ENCODE measurements around the gene PITX3.

Gene PITX3

DNA sequence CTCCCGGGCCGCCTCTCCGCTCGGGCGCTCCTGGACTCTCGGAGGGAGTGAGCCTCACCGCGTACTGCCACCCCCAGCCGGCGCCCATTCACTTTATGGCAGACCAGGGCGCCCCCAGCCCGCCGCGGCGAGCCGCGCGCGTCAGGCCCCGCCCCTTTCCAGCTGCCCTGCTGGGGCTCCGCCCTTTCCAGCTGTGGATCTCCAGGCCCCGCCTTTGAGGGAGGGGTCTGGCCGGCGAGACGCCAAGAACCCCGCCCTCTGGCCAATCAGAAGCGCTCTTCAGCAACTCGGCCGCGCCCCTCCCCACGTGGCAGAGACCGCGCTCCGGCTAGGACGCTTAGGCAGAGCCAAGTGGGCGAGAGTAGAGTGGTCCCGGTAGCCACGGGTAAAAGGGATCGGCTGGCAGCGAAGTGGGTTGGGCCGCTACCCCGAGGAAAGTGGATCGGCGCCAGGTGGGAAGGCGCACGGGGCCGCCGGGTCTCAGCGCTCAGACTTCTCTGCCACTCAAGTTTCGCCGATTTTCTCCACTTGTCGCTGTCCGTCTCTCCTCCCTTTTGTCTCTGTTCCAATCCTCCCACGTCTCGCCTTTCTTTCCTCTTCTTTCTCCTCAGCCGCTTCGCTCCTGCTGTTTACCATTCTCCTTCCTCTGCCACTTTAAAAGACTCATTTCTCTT, at the start of gene PITX3:
Gene PITX3, minus strand, starts transcription at position 69 of the 674 bp plus-strand sequence. CDS start 9,432 bp downstream, outside the sequence.
- DNase-seq, result peak in 48 of 56 donors; percentile 5 to 84 (median 42)

DNA sequence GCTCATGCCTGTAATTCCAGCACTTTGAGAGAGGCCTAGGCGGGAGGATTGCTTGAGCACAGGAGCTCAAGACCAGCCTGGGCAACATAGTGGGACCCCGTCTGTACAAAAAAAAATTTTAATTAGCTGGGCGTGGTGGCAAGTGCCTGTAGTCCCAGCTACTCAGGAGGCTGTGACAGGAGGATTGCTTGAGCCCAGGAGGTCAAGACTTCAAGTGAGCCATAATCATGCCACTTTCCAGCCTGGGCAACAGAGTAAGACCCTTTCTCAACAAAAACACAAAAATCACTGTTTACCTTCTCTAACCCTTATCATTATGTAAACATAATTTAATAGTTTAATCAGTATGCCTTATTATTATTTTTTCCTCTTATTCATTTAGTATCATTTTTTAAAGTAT, 48.5 kb upstream of the PITX3 start:
- no peak for DNase-seq

DNA sequence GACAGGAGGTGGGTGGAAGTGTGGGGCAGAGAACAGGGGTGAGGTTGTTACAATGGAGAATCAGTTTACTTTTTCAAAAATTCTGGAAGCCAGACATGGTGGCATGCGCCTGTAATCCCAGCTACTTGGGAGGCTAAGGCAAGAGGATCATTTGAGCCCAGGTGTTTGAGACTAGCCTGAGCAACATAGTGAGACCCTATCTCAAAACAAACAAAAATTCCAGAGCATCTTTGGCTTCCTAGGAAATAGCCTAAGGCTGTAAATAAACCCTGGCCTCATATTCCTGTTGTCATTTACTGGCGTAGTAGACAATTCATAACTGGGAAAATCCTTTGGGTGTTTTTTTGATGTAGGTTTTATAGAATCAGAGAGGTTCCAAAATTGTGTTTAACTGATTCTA, 48.0 kb upstream of the PITX3 start:
- DNase-seq, result no peak

DNA sequence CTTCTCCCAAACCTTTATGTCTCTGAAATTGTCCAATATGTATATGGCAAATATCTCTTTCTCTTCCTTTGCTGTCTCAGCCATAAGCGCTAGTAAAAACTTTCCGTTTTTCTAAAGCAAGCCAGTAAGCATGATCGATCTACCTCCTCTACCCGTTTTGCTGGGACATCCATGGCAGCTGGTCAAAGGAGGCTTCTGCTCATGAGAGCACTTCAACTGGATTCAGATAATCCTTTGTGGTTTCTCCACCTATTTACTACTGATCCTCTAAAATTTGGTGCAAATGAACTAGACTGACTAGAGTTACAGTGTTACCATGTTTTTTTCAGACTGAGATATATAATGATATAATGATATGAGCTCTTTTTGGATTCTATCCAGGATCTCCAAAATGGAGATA, 46.7 kb upstream of the PITX3 start:
- DNase-seq, result no peak

DNA sequence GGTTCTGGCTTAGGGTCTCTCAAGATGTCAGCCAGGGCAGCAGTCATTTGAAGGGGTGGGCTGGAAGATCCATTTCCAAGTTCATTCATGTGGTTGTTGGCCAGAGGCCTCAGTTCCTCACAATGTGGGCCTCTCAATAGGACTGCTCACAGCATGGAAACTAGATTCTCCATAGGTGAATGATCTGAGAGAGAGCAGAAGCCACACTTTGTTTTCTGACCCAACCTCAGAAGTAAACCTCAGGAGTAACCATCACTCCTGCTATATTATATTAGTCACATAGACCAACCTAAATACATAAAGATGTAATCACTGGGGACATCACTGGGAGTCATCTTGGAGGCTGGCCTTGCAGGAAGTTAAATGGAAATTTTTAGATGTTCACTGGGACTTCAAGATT, 46.2 kb upstream of the PITX3 start:
- no peak for DNase-seq

DNA sequence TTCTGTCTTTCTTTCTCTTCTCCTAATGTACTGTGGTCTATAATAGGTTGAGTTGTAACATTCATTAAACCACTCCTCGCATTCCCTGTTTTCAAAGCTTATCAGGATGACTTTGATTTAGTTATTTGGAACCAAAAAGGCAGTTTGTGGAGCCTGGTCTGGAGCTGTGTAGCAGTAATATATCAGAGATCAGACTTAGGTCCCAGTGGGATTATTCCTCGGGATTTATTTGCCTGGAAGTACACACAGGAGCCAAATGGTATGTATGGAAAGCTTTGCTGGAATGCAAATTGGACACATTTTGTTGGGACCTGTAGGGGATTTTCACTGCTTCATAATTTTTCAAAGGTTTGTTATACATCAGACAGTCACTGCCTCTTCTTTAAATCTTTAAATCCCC, 44.9 kb upstream of the PITX3 start:
- DNase-seq, result no peak

DNA sequence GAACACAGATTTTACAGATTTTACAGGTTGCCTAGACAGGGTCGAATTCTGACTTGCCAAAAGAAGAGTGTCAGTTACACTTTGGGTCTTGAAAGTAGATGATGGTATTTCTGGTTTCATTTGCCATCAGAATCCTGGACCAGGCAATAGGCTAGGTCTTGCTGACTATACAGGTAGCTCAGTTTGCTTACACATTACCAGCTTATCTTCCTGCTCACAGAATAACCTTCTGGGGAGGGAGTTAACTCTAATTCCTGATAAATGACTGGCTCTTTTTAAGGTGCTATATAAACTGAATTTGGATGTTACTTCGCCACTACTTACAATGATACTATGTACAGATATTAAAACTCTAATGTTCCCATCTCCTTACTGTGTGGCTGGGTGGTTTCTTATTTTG, 43.8 kb upstream of the PITX3 start:
- no peak for DNase-seq

DNA sequence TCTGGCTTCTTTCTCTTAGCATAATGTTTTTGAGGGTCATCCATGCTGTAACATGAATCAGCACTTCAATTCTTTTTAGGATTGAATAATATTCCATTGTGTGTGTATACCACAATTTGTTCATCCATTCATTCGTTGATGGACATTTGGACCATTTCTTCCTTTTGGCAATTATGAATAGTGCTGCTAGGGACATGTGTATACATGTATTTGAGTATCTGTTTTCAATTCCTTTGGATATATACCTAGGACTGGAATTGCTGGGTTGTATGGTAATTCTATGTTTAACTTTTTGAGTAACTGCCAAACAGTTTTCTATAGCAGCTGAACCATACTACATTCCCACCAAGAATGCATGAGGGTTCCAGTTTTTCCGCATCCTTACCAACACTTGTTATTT, 43.2 kb upstream of the PITX3 start:
- DNase-seq, result no peak

DNA sequence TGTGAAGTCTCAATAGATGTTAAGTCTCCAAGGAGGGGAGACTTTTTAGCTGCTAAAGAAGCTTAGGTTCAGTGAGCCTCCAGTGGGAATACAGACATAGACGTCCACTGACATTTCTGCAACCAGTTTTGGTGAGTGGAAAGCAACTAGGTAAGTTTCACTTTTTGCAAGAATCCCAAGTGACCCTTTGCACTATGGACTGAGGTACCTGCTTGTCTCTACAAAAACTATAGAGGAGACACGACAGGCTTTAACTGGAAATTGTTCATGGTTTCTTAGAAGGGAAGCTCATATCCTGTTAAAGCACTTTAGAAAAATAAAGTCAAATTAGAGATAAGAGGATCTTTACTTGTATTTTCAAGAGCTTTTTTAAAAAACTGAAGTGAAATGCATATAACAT, 42.6 kb upstream of the PITX3 start:
- DNase-seq, result no peak

DNA sequence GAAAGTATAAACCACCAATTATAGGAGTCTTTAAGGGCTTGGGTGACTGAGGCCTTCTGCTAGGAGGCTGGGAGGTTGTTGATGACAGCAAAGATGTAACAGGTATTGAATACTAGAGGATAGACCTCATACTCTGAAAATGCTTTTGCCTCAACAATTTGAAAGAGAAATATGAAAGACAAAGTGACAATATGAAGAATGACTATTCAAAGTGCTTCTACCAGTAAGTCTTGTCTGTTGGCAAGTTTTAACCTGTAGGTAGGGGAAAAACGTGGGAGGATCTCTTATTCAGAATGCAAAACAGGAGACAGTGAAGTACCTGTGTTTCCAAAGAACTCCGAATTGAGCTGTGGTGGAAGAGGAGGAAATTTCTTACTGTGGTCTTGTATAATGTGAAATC, 42.2 kb upstream of the PITX3 start:
- peak in 1 of 56 donors; percentile 20 for DNase-seq

DNA sequence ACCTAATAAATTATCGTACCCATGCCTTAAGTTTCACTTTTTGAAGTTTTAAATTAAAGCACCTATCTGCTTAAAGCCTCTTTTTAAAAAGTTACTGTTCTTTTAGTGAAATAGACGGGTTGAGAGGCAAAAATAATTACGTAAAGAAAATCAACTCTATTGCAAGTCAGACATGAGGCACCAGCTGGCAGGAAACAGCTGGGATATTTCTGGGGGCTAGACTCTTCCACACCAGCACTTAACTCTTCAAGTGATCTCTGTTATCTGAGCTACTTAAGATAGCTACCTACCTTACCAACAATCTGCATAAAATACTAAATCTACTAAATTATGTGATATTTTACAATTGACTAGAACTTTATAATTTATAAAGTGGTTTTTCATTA, 39.8 kb upstream of the PITX3 start:
- no peak for DNase-seq

DNA sequence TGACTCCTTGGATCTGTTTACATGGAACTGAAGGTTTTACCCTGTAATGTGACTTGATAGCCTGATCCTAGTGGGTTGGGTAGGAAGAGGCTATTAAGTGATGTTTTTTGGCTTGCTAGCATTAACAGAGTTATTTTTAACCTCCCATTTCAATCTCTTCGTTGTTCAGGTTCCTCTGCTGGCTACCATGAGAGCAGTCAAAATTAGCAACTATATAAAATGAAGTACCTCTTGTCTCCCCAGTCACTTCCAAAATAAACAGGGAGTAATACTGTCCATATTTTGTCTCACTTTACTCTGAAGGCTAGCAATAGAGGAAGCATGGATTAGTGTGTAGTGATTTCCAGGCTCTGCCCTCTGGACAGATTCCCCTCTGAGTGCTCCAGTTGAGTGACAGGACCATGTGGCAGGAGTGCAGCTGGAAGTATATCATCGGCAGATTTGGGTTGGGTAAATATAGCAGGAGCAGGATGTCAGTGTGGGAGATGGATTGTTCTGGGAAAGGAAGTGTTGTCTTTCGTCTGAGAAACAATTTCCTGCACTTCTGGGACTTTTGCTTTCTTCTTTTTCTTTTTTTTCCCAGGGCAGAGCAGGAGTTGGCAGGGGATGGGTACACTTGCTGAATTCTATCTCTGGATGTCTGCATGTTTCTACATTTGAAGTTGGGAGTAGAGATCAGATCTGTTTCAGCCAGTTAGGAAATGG, 39.2 kb upstream of the PITX3 start:
- peak in 4 of 56 donors; percentile 1 to 16 (median 6) for DNase-seq

DNA sequence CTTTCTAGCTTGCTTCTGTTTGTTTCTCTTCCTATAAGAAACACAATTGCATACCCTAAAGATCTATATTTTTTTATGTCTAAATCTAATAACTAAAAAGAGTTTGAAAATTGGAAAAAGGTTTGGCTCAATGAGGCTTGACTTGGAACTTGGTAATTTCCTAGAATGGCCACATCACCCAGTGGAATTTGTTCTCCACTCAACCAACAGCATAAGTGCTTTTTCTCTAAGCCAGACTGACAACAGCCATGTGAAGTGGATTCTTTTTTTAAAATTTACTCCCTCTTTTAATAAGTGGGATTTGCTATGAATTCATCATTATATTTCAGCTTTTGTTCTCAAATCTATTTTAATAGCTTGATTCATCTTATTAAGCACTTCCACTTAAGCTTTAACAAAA, 37.8 kb upstream of the PITX3 start:
- no peak for DNase-seq

DNA sequence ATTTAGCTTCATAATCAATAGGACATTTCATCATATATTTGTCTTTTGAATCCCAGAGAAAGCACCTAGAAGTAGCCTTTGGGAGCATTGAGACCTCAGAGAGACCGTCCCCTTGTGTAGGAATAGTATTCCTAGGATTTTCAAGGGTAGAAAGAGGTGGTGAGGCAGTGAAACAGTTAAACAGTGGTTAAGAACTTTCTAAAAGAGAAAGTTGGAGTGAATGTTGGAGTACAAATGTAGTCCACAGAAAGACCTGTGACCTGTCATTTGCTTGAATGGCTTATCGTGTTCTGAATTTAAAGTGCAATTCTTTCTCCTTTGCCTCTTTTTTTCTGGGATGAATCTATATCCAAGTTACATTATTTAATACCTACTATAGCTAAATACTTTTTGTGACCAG, 34.0 kb upstream of the PITX3 start:
- no peak for DNase-seq

DNA sequence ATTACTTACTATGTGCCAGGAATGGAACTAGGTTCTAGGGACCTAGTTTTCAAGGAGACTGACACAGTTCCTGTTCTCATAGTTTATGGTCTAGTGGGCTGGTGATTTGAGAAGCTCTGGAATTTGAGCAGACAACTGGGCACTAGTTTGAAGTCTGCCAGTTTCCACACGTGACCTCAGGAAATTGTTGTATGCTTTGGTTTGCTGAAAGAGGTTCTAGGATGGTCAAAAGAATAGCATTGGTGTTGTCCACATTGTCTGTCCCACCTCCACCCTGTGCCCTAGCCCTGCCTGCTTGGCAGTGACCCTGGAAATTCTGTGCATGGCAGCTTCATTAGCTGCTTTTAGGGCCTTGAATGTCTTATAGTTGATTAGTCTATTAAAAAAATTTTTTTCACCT, 32.8 kb upstream of the PITX3 start:
- DNase-seq, result no peak

DNA sequence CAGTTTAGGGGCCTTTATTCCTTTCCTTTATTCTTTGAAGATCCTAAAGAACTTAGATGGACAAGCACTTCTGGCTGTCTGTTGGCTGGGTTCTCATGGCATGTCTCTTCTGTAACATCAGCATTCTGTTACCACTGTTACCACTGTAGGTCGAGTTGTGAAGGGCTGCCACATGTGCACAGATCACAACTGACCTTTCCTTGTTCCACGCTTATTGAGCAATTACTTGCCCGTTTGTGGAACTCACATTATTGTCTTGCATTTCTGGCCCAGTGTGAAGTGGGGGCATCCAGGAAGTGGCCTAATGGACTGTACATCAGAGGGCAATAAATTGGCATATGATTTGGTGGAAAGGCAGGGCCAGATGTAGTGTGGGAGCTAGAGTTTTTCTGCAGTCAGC, 27.7 kb upstream of the PITX3 start:
- DNase-seq, result no peak

DNA sequence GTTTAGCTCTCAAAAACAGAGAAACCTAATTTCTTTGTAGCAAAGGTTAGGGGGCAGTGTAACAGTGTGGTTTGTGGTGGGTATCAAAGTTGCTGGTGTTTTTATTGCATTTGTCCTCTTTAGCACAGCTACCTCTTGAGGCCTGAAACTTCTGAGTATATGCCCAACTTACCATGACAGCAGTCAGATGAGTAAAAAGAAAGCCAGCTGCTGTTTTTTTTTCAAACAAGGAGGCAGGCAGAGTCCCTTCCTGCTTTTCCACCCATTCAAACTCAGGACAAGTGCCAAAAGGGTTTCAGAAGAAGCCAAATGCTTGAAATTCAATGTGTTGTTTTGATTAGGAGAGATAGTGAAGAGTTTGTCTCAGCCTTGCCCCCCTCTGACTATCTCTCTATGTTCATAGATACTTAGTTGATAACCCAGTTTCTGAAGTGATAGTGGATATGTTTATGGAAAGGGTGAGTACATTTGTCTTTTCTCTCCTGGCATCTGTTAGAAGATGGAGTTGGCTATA, 27.1 kb upstream of the PITX3 start:
- DNase-seq, result no peak

DNA sequence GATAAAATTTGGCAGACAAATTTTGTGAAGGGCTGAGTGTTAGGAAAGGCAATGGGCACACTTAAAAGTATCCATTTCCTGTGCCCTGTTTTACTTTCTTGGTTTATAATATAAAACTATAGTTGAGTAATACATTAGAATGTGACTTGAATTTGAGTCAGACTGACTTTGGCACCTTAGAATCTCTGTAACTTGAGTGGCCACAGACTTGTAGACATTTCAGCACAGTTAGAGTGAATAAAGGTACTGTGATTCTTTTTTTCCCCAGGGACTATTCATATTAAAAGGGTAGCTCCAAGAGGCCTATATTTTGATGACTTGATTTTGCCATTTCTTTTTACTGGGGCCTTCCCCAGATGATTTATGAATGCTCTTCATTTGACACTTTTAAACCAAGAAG, 26.4 kb upstream of the PITX3 start:
- no peak for DNase-seq

DNA sequence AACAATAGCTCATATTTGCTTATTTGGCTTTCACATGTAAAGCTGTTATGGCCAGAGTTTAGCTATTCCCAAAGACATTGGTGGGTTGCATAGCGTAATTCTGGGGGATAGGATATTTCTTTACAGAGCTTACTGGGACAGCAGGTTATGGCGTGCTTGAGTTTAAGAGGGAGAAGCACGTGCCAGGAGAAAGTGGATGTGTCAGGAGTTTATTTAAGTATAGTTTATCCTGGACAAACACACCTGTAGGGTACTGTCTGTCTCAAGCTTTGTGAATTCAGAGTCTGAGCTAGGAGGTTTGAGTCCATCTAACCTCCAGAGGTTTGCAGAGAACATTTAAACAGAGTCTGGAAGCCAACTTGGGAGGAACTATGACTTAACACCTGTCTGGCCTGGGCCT, 25.4 kb upstream of the PITX3 start:
- no peak for DNase-seq

DNA sequence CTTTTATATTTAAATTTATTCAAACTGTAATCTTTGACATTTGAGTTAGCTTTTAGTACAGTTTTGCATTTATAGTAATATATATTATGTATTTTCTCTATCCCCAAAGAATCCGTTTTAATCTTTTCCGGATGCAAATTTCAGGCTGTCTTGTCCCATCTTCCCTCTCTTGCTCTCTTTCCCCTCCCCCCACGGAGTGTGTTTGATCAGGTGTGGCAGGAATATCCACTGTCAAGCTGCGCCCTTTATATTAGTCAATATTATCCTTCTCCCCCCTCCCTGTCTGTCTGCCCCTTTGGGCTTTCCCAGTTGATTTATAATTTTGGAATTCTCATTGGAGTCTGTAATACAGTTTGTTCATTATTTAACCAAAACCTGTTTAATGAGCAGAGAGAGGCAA, 23.1 kb upstream of the PITX3 start:
- DNase-seq, result no peak

DNA sequence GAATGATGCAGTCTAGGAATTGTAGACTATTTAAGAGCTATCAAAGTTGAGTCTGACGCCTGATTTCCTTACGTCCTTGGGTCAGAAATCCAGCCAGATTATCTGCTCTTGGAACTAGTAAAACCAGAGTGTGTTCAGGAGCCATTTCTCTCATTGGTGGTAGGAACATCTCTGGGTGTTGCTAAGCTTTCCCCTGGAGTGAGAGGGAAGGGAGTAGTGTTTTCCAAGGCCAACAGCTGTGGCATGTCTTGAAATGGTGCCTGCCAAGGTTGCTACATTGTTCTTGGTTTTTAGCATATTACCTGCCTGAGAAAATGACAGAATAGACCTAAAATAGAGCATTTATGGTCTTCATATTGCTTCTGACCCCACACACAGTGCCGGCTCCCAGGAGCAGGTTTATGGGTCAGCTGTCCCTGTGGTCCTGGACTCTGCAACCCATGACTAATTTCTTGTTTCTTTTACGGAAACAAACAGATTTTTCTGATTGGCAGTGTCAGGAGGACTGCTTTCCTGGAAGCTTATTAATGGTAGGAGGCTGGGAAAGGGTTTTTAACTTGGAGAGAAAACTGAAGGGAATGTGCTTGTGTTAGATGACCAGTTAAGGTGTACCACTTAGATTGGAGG, 21.5 kb upstream of the PITX3 start:
- DNase-seq, result no peak

DNA sequence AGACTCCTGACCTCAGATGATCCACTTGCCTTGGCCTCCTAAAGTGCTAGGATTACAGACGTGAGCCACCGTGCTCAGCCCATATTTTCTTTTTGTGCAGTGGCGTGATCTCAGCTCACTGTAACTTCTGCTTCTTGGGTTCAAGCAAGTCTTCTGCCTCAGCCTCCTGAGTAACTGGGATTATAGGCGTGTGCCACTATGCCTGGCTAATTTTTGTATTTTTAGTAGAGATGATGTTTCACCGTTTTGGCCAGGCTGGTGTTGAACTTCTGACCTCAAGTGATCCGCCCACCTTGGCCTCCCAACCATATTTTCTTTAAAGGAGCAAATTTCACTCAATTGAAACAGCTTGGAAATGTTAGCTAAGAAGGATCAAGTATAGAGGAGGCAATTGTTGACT, 20.5 kb upstream of the PITX3 start:
- no peak for DNase-seq

DNA sequence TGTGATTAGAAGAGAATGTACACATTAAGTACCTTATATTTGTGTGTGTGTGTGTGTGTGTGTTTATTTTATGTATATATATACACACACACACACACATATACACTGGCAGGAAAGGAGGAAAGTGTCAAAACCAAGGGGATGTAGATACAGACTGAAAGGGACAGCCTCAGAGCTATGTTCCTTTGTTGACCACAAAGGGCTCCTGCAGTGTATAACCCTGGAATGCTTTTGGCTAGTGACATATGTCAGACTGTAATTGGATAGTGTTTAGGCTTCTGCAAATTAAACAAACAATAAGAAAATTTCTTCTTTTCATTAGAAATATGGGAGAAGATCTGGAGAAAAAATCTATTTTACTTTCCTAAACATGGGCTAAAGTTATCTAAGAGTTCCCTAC, 19.9 kb upstream of the PITX3 start:
- no peak for DNase-seq

Measured in nucleus accumbens (tissue), 56 donors.